NK-92 (cell line): ENCODE results near the gene SH2D3C.
"Not testable (repeated sequence)": the region's sequence is repeated elsewhere in the genome, so short reads cannot be mapped to it uniquely, and the experiment has no call there.

Source experiments
- DNase-seq: peaks from one replicate; lab custom pipeline; 2025; ENCODE audit not compliant: unreplicated experiment; lab: John Stamatoyannopoulos, UW

Gene SH2D3C

DNA sequence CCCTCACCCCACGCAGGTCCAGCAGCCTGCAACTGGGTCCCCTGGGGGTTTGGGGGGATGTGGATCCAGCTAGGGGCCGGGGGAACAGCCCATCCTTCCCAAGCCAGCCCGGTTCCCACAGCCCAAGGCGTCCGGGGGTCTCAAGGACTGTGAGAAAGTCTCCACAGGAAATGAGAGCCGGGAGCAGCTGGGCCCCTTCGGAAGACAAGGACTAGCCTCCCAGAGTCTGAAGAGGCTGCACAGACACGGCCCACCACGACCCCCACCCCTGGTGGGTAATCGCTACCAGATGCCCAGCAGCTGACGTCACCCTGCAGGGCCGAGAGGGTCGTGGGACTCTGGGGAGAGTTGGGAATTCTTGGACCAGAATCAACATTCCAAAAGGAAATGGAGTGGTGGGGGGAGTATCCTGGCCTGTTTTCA, 10.5 kb downstream of the SH2D3C start:
- DNase-seq, result no peak

DNA sequence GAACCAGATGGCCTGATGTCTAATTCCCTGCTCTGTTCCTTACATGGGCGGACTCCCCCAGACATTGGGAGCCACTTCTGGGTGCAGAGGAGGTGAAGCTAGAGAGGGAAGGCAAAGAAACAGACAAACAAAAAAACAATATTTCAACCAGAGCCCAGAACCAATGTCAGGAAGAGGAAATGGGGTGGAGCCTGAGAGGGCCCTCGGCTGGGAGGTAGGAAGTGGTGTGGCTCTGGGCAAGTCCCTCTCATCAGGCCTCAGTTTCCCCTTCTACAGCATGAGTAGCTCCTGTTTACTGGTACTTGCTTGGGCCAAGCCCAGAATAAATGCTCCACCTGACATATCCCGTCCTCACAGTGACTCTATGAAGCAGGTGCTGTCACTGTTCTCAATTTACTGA, 11.1 kb downstream of the SH2D3C start:
- DNase-seq, result no peak

DNA sequence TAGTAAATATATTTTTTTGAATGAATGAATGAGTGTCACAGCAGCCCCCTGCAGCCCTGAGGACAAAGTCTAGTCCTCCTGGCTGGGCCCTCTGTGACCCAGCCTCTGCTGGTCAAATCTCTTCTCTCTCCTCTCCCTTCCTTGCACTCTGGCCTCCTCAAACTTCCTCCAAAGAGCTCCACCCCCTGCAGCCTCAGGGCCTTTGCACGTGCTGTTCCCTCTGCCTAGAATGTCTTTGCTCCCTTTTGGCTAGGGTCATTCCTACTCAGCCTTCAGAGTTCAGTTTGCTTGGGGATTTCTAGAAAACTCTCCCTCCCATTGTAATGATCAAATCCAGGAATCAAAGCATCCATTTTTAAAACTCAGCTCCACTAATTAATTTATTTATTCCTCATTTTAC, 13.0 kb downstream of the SH2D3C start:
- DNase-seq, result no peak

DNA sequence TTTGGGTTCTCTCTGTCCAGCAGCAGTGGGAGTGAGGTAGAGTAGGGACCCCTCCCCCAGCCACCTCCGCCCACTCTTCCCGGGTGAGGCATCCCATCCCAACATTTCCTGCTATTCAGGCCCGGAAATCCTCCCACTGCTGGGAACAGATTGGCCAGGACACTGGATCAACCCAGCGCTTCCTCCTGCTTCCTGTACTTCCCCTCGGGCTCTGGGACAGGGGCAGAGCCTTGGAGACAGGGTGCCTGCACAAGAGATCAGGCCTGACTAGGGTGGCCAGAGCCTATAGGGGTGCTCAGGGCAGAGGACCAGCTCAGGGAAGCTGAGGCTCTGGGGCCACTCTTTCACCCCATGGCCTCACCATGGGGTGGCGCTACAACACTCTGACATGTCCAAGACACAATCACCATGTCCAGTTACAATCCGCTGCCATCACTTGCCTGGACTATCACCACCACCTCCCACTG, 14.5 kb downstream of the SH2D3C start:
- no peak for DNase-seq

DNA sequence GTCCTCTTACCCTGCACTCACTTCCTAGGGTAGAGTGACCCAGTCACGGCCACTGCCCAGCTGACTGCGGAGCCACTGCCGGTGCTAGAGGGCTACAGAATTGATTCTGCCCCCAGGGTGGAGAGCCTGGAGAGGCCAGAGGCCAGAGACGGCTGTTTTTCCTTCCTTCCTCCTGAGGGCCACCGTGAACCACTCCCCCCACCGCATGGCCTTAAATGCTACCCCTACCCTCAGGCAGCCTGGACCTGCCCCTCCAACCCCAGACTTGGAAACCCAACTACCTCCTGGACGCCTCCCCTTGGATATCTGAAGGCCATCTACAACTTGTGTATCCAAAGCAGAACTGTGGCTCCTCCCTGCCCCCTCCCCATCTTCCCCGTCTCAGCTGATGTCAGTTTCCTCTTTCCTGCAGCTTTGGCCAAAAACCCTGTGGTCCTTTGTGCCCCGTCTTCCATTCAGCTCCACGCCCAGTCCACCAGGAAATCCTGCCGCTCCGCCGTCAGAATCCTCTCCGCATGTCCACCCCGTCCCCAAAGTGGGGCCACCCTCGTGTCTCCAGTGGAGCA, 16.3 kb downstream of the SH2D3C start:
- no peak for DNase-seq

DNA sequence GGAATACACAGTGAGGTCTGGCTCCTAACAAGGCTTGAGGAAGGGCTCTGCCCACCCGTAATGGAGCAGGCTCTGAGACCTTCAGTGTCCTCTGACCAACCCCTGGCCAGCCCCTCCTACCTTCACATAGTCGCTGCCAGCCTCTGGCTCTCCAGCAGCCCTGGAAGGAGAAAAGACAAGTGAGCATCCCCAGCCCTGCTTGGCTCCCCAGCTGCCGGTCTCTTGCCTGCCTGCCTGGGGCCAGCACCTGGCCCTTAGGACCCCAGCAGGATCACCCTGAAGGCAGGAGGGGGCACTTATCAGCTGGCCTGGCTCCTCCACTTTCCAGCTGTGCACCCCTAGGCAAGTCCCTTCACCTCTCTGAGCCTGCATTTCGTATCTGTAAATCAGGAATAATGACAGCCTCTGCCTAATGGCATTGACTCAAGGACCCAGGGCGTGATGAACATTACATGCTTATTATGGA, 16.9 kb downstream of the SH2D3C start:
- DNase-seq, result no peak

DNA sequence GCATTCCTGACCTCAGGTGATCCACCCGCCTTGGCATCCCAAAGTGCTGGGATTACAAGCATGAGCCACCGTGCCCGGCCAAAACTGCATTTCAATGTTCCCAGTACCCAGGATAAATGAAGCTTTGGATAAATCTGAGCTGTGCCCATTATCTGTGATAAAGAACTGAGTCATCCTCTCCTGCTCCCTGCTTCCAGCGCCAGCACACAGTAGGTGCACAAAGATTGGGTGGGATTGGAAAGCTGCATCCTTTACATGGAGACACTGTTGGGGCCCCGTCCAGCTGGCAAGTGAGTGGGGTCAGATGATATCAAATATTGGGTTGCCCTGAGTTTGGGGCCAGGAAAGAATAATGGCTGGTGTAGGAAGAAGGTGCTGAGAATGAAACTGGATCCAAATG, 17.4 kb downstream of the SH2D3C start:
- no peak for DNase-seq

DNA sequence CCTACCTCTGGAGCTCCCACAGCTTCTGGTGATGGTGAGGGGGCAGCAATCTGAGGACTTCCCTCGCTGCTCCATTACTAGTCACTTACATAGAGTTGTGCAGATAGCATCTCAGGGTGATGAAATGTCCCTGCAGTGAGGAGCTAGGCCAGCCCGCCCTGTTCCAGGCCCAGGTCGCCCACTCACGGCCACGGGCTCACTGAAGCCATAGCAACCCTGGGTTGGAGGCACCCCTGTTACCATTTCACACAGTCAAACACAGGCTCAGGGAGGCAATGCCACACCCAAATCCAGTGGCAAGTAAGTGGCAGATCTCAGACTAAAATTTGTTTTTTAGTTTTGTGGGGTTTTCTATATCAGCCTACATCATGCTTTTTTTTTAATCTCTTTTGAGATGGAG, 19.6 kb downstream of the SH2D3C start:
- no peak for DNase-seq

DNA sequence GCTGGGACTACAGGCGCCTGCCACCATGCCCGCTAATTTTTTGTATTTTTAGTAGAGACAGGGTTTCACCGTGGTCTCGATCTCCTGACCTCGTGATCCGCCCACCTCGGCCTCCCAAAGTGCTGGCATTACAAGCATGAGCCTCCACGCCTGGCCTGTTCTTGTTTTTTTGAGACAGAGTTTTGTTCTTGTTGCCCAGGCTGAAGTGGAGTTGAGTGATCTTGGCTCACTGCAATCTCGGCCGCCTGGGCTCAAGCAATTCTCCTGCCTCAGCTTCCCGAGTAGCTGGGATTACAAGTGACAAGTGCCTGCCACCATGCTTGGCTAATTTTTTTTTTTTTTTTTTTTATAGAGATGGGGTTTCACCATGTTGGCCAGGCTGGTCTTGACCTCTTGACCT, 21.7 kb downstream of the SH2D3C start:
- DNase-seq, result not testable (repeated sequence)

DNA sequence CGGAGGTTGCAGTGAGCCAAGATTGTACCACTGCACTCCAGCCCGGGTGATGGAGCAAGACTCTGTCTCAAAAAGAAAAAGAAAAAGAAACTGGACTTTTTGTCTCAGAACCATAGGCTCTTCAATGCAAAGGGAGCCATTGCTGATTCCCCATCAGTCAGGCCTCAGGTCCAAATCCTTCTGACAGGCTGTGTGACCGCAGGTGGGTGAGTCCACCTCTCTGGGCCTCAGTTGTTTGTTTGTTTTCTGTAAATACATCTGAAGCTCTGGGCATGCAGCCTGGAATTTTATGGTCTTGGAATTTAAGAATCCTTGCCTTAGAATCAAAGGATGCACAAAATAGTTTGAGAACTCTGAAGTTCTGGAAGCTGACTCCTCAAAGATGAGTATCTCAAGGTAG, 22.2 kb downstream of the SH2D3C start:
- DNase-seq, result no peak

DNA sequence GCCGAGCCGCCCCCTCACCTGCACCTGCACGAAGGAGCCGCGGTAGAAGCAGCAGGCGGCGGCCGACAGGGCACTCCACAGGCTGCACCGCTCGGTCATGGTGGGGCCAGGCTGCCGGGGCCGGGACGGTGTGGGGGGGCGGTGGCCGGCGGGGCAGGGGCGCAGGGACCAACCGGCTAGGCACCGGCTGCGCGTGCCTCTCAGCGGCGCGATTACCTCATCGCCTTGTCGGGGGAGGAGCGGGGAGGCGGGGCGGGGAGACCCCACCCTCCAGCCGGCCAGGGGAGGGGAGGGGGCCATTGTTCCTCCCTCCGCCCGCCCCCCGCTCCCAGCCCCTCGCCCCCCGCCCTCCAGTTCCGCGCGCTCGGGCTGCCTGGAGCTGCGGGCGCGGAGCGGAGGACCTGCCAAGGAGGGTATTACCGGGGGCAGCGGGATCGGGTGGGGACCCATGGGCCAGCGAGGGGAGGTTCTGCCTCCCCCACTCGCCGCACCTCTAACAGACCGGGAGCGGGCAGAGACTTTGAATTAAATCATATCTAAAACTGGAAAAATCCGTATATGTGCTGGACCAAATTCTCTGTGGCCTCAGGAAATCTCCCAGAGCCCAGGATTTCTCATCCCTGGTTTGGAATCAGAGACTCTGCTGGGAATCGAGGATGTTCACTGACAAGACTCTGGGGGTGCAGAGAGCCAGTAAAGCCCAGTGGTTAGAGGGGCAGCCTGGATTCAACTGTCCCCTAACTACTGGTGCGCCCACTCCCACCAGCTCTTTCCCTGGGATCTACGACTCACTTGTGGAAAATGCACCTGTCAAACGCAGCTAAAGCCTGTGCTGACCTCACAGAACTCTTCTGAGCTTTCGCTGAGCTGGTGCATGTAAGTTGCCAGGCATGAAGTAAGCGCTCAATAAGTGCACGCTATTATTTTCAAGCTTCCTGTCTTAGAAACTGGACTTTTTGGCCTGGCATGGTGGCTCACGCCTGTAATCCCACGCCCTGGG, 23.1 kb downstream of the SH2D3C start:
- DNase-seq, result no peak

DNA sequence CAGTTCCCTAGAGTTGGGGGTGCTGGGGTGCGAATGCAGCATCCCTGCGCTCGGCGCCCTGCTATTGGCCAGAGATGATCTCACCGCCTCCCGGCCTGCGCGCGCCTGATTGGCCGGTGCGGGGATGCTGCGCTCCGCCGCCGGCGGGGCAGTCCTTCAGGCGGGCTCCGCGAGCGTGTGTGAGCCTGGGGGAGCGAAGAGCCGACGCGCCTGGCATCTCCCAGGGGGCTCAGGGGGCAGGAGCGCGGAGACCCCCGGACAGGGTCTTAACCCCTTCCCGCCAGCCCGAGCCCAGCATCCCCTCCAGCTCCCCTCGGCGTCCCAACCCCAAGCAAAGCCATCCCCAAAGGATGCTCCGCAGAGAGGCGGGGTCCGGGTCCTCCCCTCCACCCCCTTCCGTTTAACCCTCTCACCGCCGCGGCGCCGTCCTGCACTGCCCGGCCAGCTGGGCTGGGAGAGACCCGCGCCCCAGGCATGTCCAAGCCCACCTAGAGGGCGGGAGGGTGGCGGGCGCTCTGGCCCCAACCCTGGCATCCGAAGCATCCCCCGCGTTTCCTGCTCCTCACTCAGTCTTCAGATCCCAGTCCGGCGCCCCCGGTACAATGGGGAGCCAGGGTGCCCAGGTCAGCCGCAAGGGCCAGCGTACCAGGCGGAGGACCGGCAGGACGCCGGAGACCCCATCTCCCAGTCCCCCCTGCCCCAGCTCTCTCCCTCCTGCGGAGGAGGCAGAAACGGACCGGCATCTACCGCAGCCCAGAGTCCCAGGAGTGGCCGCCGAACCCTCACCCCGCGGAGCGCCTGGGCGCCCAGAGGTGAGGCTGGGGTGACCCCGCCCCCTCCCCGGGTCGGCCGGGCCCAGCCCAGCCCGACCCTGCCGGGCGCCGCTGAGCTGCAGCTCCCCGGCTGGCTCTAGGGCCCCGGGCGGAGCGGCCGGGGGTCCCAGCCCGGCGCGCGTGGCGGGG, 24.1 kb downstream of the SH2D3C start:
- DNase-seq, result no peak

DNA sequence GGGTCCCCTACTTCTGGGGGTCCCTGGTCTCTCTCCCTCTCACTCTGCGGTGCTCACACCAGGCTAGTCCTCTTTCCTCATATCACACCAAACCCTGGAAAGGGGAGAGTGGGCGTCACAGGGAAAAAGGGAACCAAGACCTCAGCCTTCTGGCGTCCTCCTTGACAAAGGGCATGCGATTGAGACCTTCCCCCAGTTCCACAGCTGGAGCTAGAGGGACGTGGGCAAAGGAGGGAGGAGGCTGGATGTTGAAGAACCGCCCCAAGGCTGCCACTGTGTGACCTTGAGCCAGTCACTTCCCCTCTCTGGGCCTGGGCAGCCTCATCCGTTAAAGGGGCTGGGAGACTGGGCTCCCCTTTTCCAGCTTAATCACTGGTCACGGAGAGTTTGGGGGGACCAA, 24.8 kb downstream of the SH2D3C start:
- DNase-seq, result no peak

DNA sequence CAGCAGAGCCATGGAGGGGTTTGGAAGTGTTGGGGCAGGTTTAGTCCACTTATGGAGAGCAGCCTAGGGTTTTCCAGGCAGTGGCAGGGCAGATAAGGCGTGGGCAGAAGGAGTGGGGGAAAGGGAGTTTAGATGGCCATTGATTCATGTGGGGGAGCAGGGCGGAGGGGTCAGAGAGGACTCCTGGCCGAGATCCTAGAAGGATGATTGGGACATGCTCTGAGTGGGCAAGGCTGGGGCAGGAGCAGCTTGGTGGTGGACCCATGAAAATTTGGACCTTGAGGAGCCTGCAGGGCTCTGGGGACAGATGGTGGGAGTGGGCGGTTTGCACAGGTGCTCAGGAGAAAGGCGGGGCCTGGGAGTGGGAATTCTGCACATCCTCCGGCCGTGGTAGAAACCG, 25.3 kb downstream of the SH2D3C start:
- no peak for DNase-seq

DNA sequence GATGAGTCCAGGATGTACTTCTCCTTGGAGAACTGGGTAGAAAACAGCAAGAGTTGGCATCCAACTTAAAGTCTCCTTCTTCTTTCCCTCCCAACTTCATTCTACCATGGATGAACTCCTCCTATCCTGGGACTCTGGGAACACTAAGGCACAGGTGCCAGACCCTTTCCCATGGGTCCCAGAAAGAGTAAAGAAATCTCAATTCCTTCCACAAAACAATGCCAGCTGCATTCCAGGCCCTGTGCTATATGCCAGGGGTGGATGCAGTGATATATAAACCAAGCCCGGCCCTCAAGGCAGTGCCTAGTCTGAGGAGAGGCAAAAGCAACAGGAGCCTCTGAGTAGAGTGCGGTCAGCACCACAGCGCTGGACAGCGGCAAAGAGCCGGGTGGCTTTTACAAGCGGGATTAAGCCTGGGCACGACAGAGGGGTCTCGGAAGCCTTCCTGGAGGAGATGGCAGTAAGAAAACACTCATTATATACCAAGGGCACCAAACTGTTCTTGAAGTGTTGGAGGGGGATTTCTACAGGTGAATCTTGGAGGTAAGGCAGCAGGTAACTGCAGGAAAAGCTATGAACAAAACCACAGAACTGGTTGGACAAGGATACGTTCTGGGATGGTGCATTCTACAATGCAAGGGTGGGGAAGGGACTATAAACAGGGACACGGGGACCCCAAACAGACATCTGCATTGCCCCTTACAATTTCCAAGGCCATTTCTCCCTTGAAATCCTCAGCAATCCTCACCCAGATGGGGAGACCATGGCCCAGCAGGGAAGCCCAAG, 27.0 kb downstream of the SH2D3C start:
- DNase-seq, result no peak

DNA sequence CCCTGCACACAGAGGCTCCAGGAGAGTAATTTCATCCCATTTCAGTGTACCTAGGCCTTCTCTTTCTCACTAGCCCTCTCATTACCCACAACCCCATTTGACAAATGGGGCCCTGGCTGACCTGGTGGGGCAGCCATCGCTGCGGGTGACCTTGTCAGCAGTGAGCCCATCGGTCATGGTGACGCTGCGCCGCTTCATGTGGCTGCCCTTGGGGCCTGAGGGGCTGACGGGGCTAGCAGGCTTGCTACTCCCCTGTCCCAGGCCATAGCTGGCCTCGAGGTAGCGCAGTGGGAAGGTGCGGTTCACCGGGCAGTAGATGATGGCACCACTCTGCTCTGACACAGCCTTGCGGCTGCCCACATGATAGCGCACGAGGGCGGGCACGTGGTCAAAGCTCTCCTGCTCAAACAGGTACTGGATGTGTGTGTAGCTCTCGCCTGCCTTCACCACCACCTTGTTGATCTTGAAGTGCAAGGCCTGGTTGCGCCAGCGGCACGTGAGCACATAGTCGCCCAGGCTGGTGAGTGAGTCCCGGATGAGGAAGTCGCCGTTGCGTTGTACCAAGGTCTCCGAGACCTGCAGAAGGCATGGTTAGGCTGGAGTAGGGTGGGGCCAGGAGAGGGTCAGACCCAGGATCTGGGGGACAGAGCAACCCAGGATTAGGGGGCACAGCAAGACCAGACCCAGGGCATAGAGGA, 29.2 kb downstream of the SH2D3C start:
- no peak for DNase-seq

DNA sequence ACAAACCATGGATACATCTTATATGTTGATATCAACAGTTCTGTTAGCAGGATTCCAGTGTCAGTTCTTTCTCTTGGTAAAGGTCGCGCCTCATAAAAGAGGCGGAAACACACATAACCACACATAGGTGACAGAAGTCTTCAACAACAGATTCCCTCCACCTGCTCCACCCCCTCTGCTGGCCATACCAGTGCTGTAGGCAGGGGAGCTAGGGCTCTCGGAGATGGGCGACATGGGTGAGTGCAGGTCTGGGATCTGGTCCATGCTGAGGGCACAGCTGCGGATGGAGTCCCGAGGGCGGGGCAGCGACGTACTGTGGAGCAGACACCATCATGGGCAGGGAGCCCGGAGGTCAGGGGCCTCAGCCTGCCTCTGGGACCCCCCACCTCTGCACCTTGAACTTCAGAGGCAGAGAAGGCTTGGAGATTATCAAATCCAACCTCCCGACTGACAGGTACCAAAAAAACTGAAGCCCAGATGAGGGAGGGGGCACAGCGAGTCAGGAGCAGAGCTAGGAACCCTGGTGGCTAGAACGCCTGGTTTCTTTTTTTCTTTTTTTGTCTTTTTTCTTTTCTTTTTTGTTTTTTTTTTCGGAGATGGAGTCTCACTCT, 31.4 kb downstream of the SH2D3C start:
- no peak for DNase-seq

DNA sequence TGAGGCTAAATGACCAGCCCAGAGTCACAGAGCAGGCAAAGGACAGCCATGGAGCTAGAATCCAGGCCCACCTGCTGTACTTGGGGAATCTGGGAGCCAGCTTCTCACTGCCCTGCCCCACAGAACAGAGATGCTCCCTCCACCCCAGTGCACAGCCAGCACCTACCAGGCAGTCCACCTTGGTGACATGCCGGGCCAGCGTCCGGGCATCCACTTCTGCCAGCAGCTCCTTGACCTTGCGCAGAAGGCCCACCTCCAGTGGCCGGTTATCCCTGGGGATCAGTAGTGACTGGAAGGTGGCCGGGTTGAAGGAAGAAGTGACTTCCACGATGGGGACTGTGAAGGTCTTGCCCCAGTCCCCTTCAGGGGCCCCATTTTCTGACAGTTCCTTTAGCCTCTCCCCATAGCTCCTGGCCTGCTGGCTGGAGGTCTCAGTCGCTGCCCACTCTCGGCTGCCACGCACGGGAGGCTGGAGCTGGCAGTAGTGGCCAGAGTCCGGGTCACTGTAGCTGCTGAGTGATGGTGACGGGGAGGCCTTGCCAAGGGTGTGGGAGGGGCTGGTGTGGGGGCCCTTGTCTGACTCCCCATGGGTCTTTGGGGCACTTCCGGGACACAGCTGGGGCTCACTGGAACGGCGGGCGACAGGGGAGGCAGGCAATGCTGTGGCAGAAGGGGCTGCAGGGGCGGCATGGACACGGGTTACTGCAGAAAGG, 33.9 kb downstream of the SH2D3C start:
- no peak for DNase-seq
